K562 (cell line): ENCODE measurements around the gene NFILZ. TPM values are rescaled to one million over a fixed set of nuclear protein-coding genes. Genes with fewer than 3 reads are reported as not detected.

ENCODE experiments used
- ATAC-seq: fragments of 200-7000 bp; cut with Tn5 transposase; 3 replicates; pipeline ENCODE4 v1.9.1; 2020; ENCODE audit warnings: moderate library complexity
- BruUV-seq: library from RNA; stranded (reverse); fragments of 400-500 nt; replicated peaks from 2 replicates; lab custom pipeline; 2021; lab: Mats Ljungman, UMichigan
- CTCF ChIA-PET: fragments of 300-600 bp; formaldehyde crosslinking; extraction: SDS; loops from one replicate; lab custom pipeline; 2021; ENCODE audit warnings: low intra/inter-chr PET ratio; lab: Yijun Ruan, JAX
- POLR2A ChIA-PET: fragments of 300-600, 350-650 bp; sonication (Branson Sonifier 250); formaldehyde crosslinking; extraction: SDS; loops from one replicate; lab custom pipeline; 2021; ENCODE audit warnings: antibody characterized with exemption, inconsistent platforms; lab: Yijun Ruan, JAX
- DNase-seq, 4 experiments: peaks; one replicate each; pipeline versions ENCODE4 v3.0.0 to v3.0.0-alpha.2; 2011 to 2018; ENCODE audit warnings: low spot score in 3 of 4, mixed read lengths in 3 of 4; ENCODE audit errors: extremely low read depth in 1 of 4
- FAIRE-seq: peaks from 2 replicates; lab custom pipeline; 2011; peaks lifted over from hg19 to GRCh38; lab: Jason Lieb, UNC
- H2AFZ ChIP-seq: 2 replicates; pipeline ENCODE4 v1.6.0; 2011; ENCODE audit warnings: low read depth, low read length, control low read depth, inconsistent platforms
- H3K27ac ChIP-seq: fragments of 200-600 bp; 3 replicates; pipeline ENCODE4 v1.8.0; 2011; ENCODE audit warnings: low read depth, mild to moderate bottlenecking, control low read depth, inconsistent platforms, low read length, moderate library complexity, mixed read lengths; ENCODE audit errors: extremely low read depth
- H3K27me3 ChIP-seq, 2 experiments: fragments of 300-600 bp in 1 of 2; 2 replicates in 1 of 2; 3 replicates in 1 of 2; pipeline versions ENCODE4 v1.6.0 to v1.8.0; 2011; ENCODE audit warnings: inconsistent platforms in 2 of 2, low read length in 2 of 2, mild to moderate bottlenecking in 1 of 2, mixed read lengths in 1 of 2, moderate library complexity in 1 of 2; ENCODE audit not compliant: control insufficient read depth in 2 of 2, insufficient read depth in 2 of 2
- H3K36me3 ChIP-seq: fragments of 300-600 bp; 3 replicates; pipeline ENCODE4 v1.8.0; 2011; ENCODE audit warnings: mild to moderate bottlenecking, low read length, inconsistent platforms; ENCODE audit not compliant: control insufficient read depth, insufficient read depth
- H3K4me1 ChIP-seq, 2 experiments: fragments of 200-600 bp in 1 of 2; replicated peaks in 1 of 2; 2 replicates in 1 of 2; 3 replicates in 1 of 2; pipeline versions ENCODE4 v1.5.1 to v1.8.0; 2011; ENCODE audit warnings: inconsistent platforms in 2 of 2, low read length in 2 of 2, mild to moderate bottlenecking in 1 of 2, mixed read lengths in 1 of 2, moderate library complexity in 1 of 2; ENCODE audit not compliant: control insufficient read depth in 2 of 2, insufficient read depth in 2 of 2
- H3K4me2 ChIP-seq: 2 replicates; pipeline ENCODE4 v1.6.1; 2011; ENCODE audit warnings: low read length, control low read depth, inconsistent platforms, mixed read lengths; ENCODE audit not compliant: insufficient read depth
- H3K4me3 ChIP-seq: fragments of 200-600 bp; sonication (generic), shearing (Covaris generic); 2 replicates; pipeline ENCODE4 v1.5.1; 2016; ENCODE audit warnings: control low read depth, inconsistent platforms
- H3K79me2 ChIP-seq: fragments of 200-600 bp; 3 replicates; pipeline ENCODE4 v1.8.0; 2011; ENCODE audit warnings: low read length, inconsistent platforms; ENCODE audit not compliant: control insufficient read depth, insufficient read depth
- H3K9ac ChIP-seq, 2 experiments: 2 replicates each; pipeline versions ENCODE4 v1.6.0 to v1.6.1; 2011; ENCODE audit warnings: low read depth in 2 of 2, low read length in 2 of 2, control low read depth in 1 of 2, inconsistent platforms in 1 of 2, mild to moderate bottlenecking in 1 of 2, mixed read lengths in 1 of 2; ENCODE audit not compliant: insufficient read depth in 1 of 2
- H3K9me1 ChIP-seq: one replicate; pipeline ENCODE4 v1.6.0; 2011; ENCODE audit warnings: inconsistent platforms, mild to moderate bottlenecking, low read length, moderate library complexity; ENCODE audit not compliant: control insufficient read depth, insufficient read depth
- H3K9me3 ChIP-seq: replicated peaks from 2 replicates; pipeline ENCODE4 v1.5.1; 2011; ENCODE audit warnings: low read depth, low read length, inconsistent platforms; ENCODE audit not compliant: control insufficient read depth, insufficient read depth
- H4K20me1 ChIP-seq: replicated peaks from 2 replicates; pipeline ENCODE4 v1.6.1; 2011; ENCODE audit warnings: low read length, inconsistent platforms, mixed read lengths; ENCODE audit not compliant: control insufficient read depth, insufficient read depth
- CAMTA2 ChIP-seq: fragments of 250-450 bp; sonication (Bioruptor Pico); conservative IDR thresholded peaks from 2 replicates; pipeline ENCODE4 v1.5.1; 2022
- DLX4 ChIP-seq: fragments of 250-450 bp; sonication (Bioruptor Pico); IDR thresholded peaks from 2 replicates; pipeline ENCODE4 v1.6.1; 2021; ENCODE audit warnings: mild to moderate bottlenecking
- ELF1 ChIP-seq: fragments of 200-800 bp; sonication (Bioruptor generic); IDR thresholded peaks from 2 replicates; pipeline ENCODE4 v1.6.1; 2016; ENCODE audit warnings: missing genetic modification characterization, missing compliant biosample characterization
- HDAC6 ChIP-seq: IDR thresholded peaks from 2 replicates; pipeline ENCODE4 v1.6.1; 2012; ENCODE audit warnings: low read depth, mild to moderate bottlenecking, control low read depth, inconsistent platforms, low read length, moderate library complexity
- JUND ChIP-seq, 2 experiments: IDR thresholded peaks; 2 replicates in 1 of 2; 3 replicates in 1 of 2; pipeline ENCODE4 v1.6.1; 2011; ENCODE audit warnings: borderline replicate concordance in 2 of 2, low read depth in 2 of 2, low read length in 2 of 2, improper control_type of control experiment in 1 of 2, missing biosample characterization in 1 of 2, missing genetic modification characterization in 1 of 2, missing genetic modification reagents in 1 of 2
- KAT8 ChIP-seq: fragments of 450-650 bp; IDR thresholded peaks from 2 replicates; pipeline ENCODE4 v1.6.1; 2016; ENCODE audit warnings: low read depth, mild to moderate bottlenecking
- KDM1A ChIP-seq, 2 experiments: fragments of 450-650 bp; IDR thresholded peaks; 2 replicates each; pipeline ENCODE4 v1.6.1; 2016; ENCODE audit warnings: mild to moderate bottlenecking in 2 of 2
- NFATC3 ChIP-seq: fragments of 450-650 bp; IDR thresholded peaks from 2 replicates; pipeline ENCODE4 v1.6.1; 2017; ENCODE audit warnings: mild to moderate bottlenecking
- TSC22D4 ChIP-seq: fragments of 450-650 bp; IDR thresholded peaks from 2 replicates; pipeline ENCODE4 v1.6.1; 2016; ENCODE audit warnings: missing genetic modification characterization, missing biosample characterization, control low read depth
- WGBS: fragments of 100-300 bp; shearing (Covaris generic); methylation state at CpG from one replicate; pipeline ENCODE4 v1.1.6; 2016; ENCODE audit warnings: low coverage, mixed read lengths; ENCODE audit not compliant: insufficient coverage; ENCODE audit errors: missing lambda C conversion rate; 5-methylcytosine and 5-hydroxymethylcytosine counted together
- in situ Hi-C: fragments of 300-500 bp; cut with MboI; formaldehyde crosslinking; loops from 4 replicates; pipeline ENCODE4 v1.15.0; 2018; ENCODE audit warnings: inconsistent platforms, mixed read lengths
- intact Hi-C: fragments of 100-400 bp; cut with micrococcal nuclease; formaldehyde crosslinking; loops from 2 replicates; pipeline ENCODE4 v1.14.2; 2022
- polyA plus RNA-seq, 8 experiments: library from polyadenylated mRNA; depleted of rRNA in 4 of 8; stranded (reverse) in 5 of 8; unstranded in 3 of 8; fragments of >200 nt; fragmentation: Nextera tagmentation in 2 of 8; fragmentation: Illumina TruSeq in 1 of 8; extraction: Ambion mirVana in 2 of 8; extraction: Trizol in 1 of 8; gene quantifications; 2 replicates each; pipeline versions ENCODE4 v1.2.1 to v1.2.3, GENCODE V29; 2011 to 2014; ENCODE audit warnings: inconsistent platforms in 1 of 8, missing spikeins in 1 of 8
- total RNA-seq, 7 experiments: library from RNA; depleted of rRNA in 6 of 7; stranded (reverse); fragments of >200 nt in 6 of 7; fragmentation: Illumina TruSeq in 2 of 7; extraction: Trizol in 2 of 7; gene quantifications; 2 replicates each; pipeline versions ENCODE4 v1.2.1 to v1.2.3, GENCODE V29; 2011 to 2021; ENCODE audit warnings: low replicate concordance in 1 of 7
- TF ChIP-seq, protein P1 (sequence below): fragments of 200-600 bp; sonication (generic); IDR thresholded peaks from one replicate; pipeline ENCODE4 v1.6.1; 2012; ENCODE audit warnings: mild to moderate bottlenecking, low read depth, low read length, inconsistent platforms

The NFILZ gene
- total and polyA plus RNA-seq, 9 of the 15 experiments (the other 6 are each of a cell fraction or from before 2014, with no cell fraction given): not detected

DNA sequence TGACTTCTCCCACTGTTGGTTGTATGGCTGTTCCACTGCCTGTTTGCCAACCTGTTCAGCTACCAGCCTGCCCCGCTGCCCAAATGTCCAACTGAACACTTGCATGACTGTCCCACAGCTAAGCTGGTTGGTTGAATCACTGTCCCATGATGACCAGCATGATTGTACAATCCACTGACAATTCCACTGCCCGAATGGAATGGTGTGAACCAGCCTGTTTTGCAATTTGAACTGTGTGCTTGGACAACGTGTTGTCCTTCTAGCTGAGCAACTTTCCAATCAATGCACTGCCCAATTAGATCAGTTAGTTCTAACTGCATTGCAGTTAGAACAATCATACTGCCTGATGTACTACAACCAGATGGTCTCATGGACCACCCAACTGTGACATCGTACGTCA, 28.6 kb upstream of the NFILZ start:
- CTCF ChIA-PET: no interaction called here
- H3K9ac ChIP-seq: no peak overlapping the region
- no peak overlapping the region for H3K4me2 ChIP-seq
- H2AFZ ChIP-seq: no peak overlapping the region
- intact Hi-C loops (no loop called here), in situ Hi-C loops (no loop called here)
- DNase-seq: no peak
- no peaks in the 10 kb centered on the region for H3K9me1 ChIP-seq
- 2% methylated on average over 5 of the region's 5 CpGs for WGBS
- BruUV-seq: no TSS peak
- H4K20me1 ChIP-seq: no peaks in the 10 kb centered on the region
- no peaks in the 10 kb centered on the region for H3K79me2 ChIP-seq
- H3K27ac ChIP-seq: no peak overlapping the region
- POLR2A ChIA-PET: interaction anchor here (1.0 to 1.1 kb wide), 2 partner anchors 9 to 11 kb away, joined by 3 read pairs; no protein-coding TSS in a partner anchor
- H3K9me3 ChIP-seq: no peaks in the 10 kb centered on the region
- H3K4me1 ChIP-seq: peaks cover 0 to 8% of the 10 kb centered on the region in 2 experiments; a peak in 2 of 5 replicates
- H3K36me3 ChIP-seq: no peaks in the 10 kb centered on the region
- H3K27me3 ChIP-seq: peaks cover 26 to 73% of the 10 kb centered on the region in 2 experiments
- FAIRE-seq: peak; percentile 19
- no peak for ATAC-seq
- H3K4me3 ChIP-seq: no peak overlapping the region
- TF ChIP-seq ELF1 (tag): no peak
- TF ChIP-seq, protein P1, sequence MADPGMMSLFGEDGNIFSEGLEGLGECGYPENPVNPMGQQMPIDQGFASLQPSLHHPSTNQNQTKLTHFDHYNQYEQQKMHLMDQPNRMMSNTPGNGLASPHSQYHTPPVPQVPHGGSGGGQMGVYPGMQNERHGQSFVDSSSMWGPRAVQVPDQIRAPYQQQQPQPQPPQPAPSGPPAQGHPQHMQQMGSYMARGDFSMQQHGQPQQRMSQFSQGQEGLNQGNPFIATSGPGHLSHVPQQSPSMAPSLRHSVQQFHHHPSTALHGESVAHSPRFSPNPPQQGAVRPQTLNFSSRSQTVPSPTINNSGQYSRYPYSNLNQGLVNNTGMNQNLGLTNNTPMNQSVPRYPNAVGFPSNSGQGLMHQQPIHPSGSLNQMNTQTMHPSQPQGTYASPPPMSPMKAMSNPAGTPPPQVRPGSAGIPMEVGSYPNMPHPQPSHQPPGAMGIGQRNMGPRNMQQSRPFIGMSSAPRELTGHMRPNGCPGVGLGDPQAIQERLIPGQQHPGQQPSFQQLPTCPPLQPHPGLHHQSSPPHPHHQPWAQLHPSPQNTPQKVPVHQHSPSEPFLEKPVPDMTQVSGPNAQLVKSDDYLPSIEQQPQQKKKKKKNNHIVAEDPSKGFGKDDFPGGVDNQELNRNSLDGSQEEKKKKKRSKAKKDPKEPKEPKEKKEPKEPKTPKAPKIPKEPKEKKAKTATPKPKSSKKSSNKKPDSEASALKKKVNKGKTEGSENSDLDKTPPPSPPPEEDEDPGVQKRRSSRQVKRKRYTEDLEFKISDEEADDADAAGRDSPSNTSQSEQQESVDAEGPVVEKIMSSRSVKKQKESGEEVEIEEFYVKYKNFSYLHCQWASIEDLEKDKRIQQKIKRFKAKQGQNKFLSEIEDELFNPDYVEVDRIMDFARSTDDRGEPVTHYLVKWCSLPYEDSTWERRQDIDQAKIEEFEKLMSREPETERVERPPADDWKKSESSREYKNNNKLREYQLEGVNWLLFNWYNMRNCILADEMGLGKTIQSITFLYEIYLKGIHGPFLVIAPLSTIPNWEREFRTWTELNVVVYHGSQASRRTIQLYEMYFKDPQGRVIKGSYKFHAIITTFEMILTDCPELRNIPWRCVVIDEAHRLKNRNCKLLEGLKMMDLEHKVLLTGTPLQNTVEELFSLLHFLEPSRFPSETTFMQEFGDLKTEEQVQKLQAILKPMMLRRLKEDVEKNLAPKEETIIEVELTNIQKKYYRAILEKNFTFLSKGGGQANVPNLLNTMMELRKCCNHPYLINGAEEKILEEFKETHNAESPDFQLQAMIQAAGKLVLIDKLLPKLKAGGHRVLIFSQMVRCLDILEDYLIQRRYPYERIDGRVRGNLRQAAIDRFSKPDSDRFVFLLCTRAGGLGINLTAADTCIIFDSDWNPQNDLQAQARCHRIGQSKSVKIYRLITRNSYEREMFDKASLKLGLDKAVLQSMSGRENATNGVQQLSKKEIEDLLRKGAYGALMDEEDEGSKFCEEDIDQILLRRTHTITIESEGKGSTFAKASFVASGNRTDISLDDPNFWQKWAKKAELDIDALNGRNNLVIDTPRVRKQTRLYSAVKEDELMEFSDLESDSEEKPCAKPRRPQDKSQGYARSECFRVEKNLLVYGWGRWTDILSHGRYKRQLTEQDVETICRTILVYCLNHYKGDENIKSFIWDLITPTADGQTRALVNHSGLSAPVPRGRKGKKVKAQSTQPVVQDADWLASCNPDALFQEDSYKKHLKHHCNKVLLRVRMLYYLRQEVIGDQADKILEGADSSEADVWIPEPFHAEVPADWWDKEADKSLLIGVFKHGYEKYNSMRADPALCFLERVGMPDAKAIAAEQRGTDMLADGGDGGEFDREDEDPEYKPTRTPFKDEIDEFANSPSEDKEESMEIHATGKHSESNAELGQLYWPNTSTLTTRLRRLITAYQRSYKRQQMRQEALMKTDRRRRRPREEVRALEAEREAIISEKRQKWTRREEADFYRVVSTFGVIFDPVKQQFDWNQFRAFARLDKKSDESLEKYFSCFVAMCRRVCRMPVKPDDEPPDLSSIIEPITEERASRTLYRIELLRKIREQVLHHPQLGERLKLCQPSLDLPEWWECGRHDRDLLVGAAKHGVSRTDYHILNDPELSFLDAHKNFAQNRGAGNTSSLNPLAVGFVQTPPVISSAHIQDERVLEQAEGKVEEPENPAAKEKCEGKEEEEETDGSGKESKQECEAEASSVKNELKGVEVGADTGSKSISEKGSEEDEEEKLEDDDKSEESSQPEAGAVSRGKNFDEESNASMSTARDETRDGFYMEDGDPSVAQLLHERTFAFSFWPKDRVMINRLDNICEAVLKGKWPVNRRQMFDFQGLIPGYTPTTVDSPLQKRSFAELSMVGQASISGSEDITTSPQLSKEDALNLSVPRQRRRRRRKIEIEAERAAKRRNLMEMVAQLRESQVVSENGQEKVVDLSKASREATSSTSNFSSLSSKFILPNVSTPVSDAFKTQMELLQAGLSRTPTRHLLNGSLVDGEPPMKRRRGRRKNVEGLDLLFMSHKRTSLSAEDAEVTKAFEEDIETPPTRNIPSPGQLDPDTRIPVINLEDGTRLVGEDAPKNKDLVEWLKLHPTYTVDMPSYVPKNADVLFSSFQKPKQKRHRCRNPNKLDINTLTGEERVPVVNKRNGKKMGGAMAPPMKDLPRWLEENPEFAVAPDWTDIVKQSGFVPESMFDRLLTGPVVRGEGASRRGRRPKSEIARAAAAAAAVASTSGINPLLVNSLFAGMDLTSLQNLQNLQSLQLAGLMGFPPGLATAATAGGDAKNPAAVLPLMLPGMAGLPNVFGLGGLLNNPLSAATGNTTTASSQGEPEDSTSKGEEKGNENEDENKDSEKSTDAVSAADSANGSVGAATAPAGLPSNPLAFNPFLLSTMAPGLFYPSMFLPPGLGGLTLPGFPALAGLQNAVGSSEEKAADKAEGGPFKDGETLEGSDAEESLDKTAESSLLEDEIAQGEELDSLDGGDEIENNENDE: no peak
- no peak for TF ChIP-seq NFATC3
- TF ChIP-seq JUND (IDR thresholded peaks at IDR 0.05; ENCODE audit: borderline replicate concordance, low read depth, low read length): no peak
- TF ChIP-seq JUND (tag; IDR thresholded peaks at IDR 0.05; ENCODE audit: borderline replicate concordance, low read depth, low read length): no peak
- TF ChIP-seq TSC22D4 (tag): no peak
- TF ChIP-seq KAT8: no peak
- TF ChIP-seq HDAC6: no peak
- no peak for TF ChIP-seq KDM1A (IDR thresholded peaks at IDR 0.05)
- TF ChIP-seq CAMTA2 (CRISPR knock-in tag): no peak
- no peak for TF ChIP-seq DLX4 (CRISPR knock-in tag)
